GOT3 (cell line): ENCODE data around the gene C1QTNF8.
"Not testable (repeated sequence)": the region's sequence is repeated elsewhere in the genome, so short reads cannot be mapped to it uniquely, and the experiment has no call there.

Experiments
- DNase-seq: peaks from one replicate; lab custom pipeline; 2025; ENCODE audit warnings: mixed read lengths; lab: John Stamatoyannopoulos, UW

C1QTNF8 gene

GRCh38 chr16:1093284-1094123 lies 2.5 kb downstream of the C1QTNF8 start:
- no peak for DNase-seq

- DNase-seq = not testable (repeated sequence)
These were observed 3.3 kb downstream of the C1QTNF8 start for GRCh38 chr16:1092685-1093283.

- no peak for DNase-seq
These were observed 4.0 kb downstream of the C1QTNF8 start for GRCh38 chr16:1091992-1092552.

GRCh38 chr16:1090620-1091587 lies 5.1 kb downstream of the C1QTNF8 start:
- no peak for DNase-seq

- no peak for DNase-seq
These were observed 6.0 kb downstream of the C1QTNF8 start for GRCh38 chr16:1089822-1090619.

GRCh38 chr16:1089439-1089821 lies 6.6 kb downstream of the C1QTNF8 start:
- DNase-seq = no peak

GRCh38 chr16:1088295-1089170 lies 7.5 kb downstream of the C1QTNF8 start:
- no peak for DNase-seq

- not testable (repeated sequence) for DNase-seq
These were observed 9.6 kb downstream of the C1QTNF8 start for GRCh38 chr16:1086443-1086842.

GRCh38 chr16:1084971-1085370 lies 11.1 kb downstream of the C1QTNF8 start:
- no peak for DNase-seq

- DNase-seq = no peak
These were observed 12.9 kb downstream of the C1QTNF8 start for GRCh38 chr16:1082952-1083675.

GRCh38 chr16:1082266-1082951 lies 13.6 kb downstream of the C1QTNF8 start:
- DNase-seq = no peak

- no peak for DNase-seq
These were observed 14.2 kb downstream of the C1QTNF8 start for GRCh38 chr16:1081734-1082265.

GRCh38 chr16:1080801-1081733 lies 15.0 kb downstream of the C1QTNF8 start:
- DNase-seq = no peak

- no peak for DNase-seq
These were observed 16.1 kb downstream of the C1QTNF8 start for GRCh38 chr16:1079786-1080525.

GRCh38 chr16:1079341-1079740 lies 16.7 kb downstream of the C1QTNF8 start:
- no peak for DNase-seq

GRCh38 chr16:1078579-1079021 lies 17.4 kb downstream of the C1QTNF8 start:
- DNase-seq = no peak
